HG03095 (cell line): ENCODE results near the gene EXOC1.

Source experiments
- ATAC-seq: cut with Tn5 transposase; IDR thresholded peaks from one replicate; pipeline ENCODE4 v1.9.1; 2021; ENCODE audit warnings: moderate library complexity; ENCODE audit not compliant: unreplicated experiment

EXOC1 gene

GRCh38 chr4:55849724-55850123 is 3.7 kb upstream of the EXOC1 start:
- ATAC-seq, result no peak

GRCh38 chr4:55851885-55852284 is 1.6 kb upstream of the EXOC1 start:
- ATAC-seq, result no peak

GRCh38 chr4:55854129-55854528 is 681 bp downstream of the EXOC1 start:
- ATAC-seq, result no peak

- ATAC-seq, result no peak
Measured at GRCh38 chr4:55857586-55857985, 4.1 kb downstream of the EXOC1 start.

GRCh38 chr4:55859711-55860110 is 6.3 kb downstream of the EXOC1 start:
- ATAC-seq, result no peak

GRCh38 chr4:55864577-55865223 is 11.3 kb downstream of the EXOC1 start:
- ATAC-seq, result no peak

- no peak for ATAC-seq
Measured at GRCh38 chr4:55865228-55865806, 11.9 kb downstream of the EXOC1 start.

- peak; percentile 89 for ATAC-seq
Measured at GRCh38 chr4:55866290-55866907, 13.0 kb downstream of the EXOC1 start.

- peak; percentile 81 for ATAC-seq
Measured at GRCh38 chr4:55866973-55867574, 13.6 kb downstream of the EXOC1 start.

- no peak for ATAC-seq
Measured at GRCh38 chr4:55868581-55869090, 15.2 kb downstream of the EXOC1 start.

- ATAC-seq, result no peak
Measured at GRCh38 chr4:55871299-55871800, 17.9 kb downstream of the EXOC1 start.

GRCh38 chr4:55874831-55875230 is 21.4 kb downstream of the EXOC1 start:
- ATAC-seq, result no peak

GRCh38 chr4:55876387-55876786 is 22.9 kb downstream of the EXOC1 start:
- no peak for ATAC-seq

- ATAC-seq, result no peak
Measured at GRCh38 chr4:55879224-55879623, 25.8 kb downstream of the EXOC1 start.

GRCh38 chr4:55880652-55881280 is 27.3 kb downstream of the EXOC1 start:
- no peak for ATAC-seq

GRCh38 chr4:55884093-55884850 is 30.8 kb downstream of the EXOC1 start:
- ATAC-seq, result no peak

GRCh38 chr4:55884851-55885219 is 31.4 kb downstream of the EXOC1 start:
- ATAC-seq, result no peak

- no peak for ATAC-seq
Measured at GRCh38 chr4:55887594-55887993, 34.1 kb downstream of the EXOC1 start.

- ATAC-seq, result no peak
Measured at GRCh38 chr4:55892156-55892555, 38.7 kb downstream of the EXOC1 start.

- ATAC-seq, result no peak
Measured at GRCh38 chr4:55896622-55897021, 43.2 kb downstream of the EXOC1 start.

GRCh38 chr4:55902677-55903076 is 49.2 kb downstream of the EXOC1 start:
- ATAC-seq, result no peak
